Endothelial cell of hepatic sinusoid (primary cell): ENCODE measurements around the gene EPS8L3.

Source experiments
- in situ Hi-C: cut with HindIII; loops from 2 replicates; pipeline ENCODE4 v1.10.0; 2017; ENCODE audit warnings: low sequenced_read_pairs

EPS8L3 gene

GRCh38 chr1:109782514-109782913 is 18.8 kb upstream of the EPS8L3 start:
- in situ Hi-C loops: loop anchor here (25.0 kb wide), 1 partner anchor 205 kb away; the partner anchor contains the start of gene AHCYL1

- in situ Hi-C loops: loop anchor here (25.0 kb wide), 1 partner anchor 205 kb away; the partner anchor contains the start of gene AHCYL1
Observed at GRCh38 chr1:109781806-109782205, 18.1 kb upstream of the EPS8L3 start.

- in situ Hi-C loops: loop anchor here (25.0 kb wide), 1 partner anchor 206 kb away; the partner anchor contains the start of gene AHCYL1
Observed at GRCh38 chr1:109780982-109781381, 17.3 kb upstream of the EPS8L3 start.

GRCh38 chr1:109777980-109778625 is 14.4 kb upstream of the EPS8L3 start:
- in situ Hi-C loops: loop anchor here (25.0 kb wide), 1 partner anchor 209 kb away; the partner anchor contains the start of gene AHCYL1

GRCh38 chr1:109777436-109777835 is 13.7 kb upstream of the EPS8L3 start:
- in situ Hi-C loops: loop anchor here (25.0 kb wide), 1 partner anchor 210 kb away; the partner anchor contains the start of gene AHCYL1

GRCh38 chr1:109776911-109777310 is 13.2 kb upstream of the EPS8L3 start:
- in situ Hi-C loops: loop anchor here (25.0 kb wide), 1 partner anchor 210 kb away; the partner anchor contains the start of gene AHCYL1

GRCh38 chr1:109776206-109776835 is 12.6 kb upstream of the EPS8L3 start:
- in situ Hi-C loops: loop anchor here (25.0 kb wide), 1 partner anchor 211 kb away; the partner anchor contains the start of gene AHCYL1

- in situ Hi-C loops: loop anchor here (25.0 kb wide), 1 partner anchor 212 kb away; the partner anchor contains the start of gene AHCYL1
Observed at GRCh38 chr1:109775398-109775797, 11.7 kb upstream of the EPS8L3 start.

- in situ Hi-C loops: loop anchor here (25.0 kb wide), 1 partner anchor 237 kb away; the partner anchor contains the start of genes GNAI3 and GPR61
Observed at GRCh38 chr1:109773900-109774485, 10.3 kb upstream of the EPS8L3 start.

GRCh38 chr1:109773203-109773899 is 9.6 kb upstream of the EPS8L3 start:
- in situ Hi-C loops: loop anchor here (25.0 kb wide), 1 partner anchor 236 kb away; the partner anchor contains the start of genes GNAI3 and GPR61

- in situ Hi-C loops: loop anchor here (25.0 kb wide), 1 partner anchor 235 kb away; the partner anchor contains the start of genes GNAI3 and GPR61
Observed at GRCh38 chr1:109772658-109773202, 9.0 kb upstream of the EPS8L3 start.

GRCh38 chr1:109771712-109772657 is 8.3 kb upstream of the EPS8L3 start:
- in situ Hi-C loops: loop anchor here (25.0 kb wide), 1 partner anchor 235 kb away; the partner anchor contains the start of genes GNAI3 and GPR61

GRCh38 chr1:109770331-109771095 is 6.8 kb upstream of the EPS8L3 start:
- in situ Hi-C loops: loop anchor here (25.0 kb wide), 1 partner anchor 233 kb away; the partner anchor contains the start of genes GNAI3 and GPR61

GRCh38 chr1:109769330-109770078 is 5.8 kb upstream of the EPS8L3 start:
- in situ Hi-C loops: loop anchor here (25.0 kb wide), 1 partner anchor 232 kb away; the partner anchor contains the start of genes GNAI3 and GPR61

- in situ Hi-C loops: loop anchor here (25.0 kb wide), 1 partner anchor 232 kb away; the partner anchor contains the start of genes GNAI3 and GPR61
Observed at GRCh38 chr1:109768820-109769219, 5.1 kb upstream of the EPS8L3 start.

GRCh38 chr1:109768335-109768650 is 4.6 kb upstream of the EPS8L3 start:
- in situ Hi-C loops: loop anchor here (25.0 kb wide), 1 partner anchor 231 kb away; the partner anchor contains the start of genes GNAI3 and GPR61

GRCh38 chr1:109767637-109768334 is 4.1 kb upstream of the EPS8L3 start:
- in situ Hi-C loops: loop anchor here (25.0 kb wide), 1 partner anchor 230 kb away; the partner anchor contains the start of genes GNAI3 and GPR61
